ENCODE measurements around the gene MS4A15.
"Not testable (repeated sequence)": the region's sequence is repeated elsewhere in the genome, so short reads cannot be mapped to it uniquely, and the experiment has no call there.

The MS4A15 gene

GRCh38 chr11:60756307-60757032 lies at the start of gene MS4A15:
TSS of gene MS4A15 (plus strand) at chr11:60756867. CDS start at chr11:60763734, 6,867 bp downstream.
- DNase-seq, result no peak

- no peak for DNase-seq
These were observed 49.7 kb upstream of the MS4A15 start for GRCh38 chr11:60706931-60707330.

GRCh38 chr11:60710482-60710881 lies 46.2 kb upstream of the MS4A15 start:
- DNase-seq, result no peak

- no peak for DNase-seq
These were observed 45.4 kb upstream of the MS4A15 start for GRCh38 chr11:60711276-60711675.

- not testable (repeated sequence) for DNase-seq
These were observed 43.2 kb upstream of the MS4A15 start for GRCh38 chr11:60713423-60713822.

- no peak for DNase-seq
These were observed 38.7 kb upstream of the MS4A15 start for GRCh38 chr11:60717956-60718355.

GRCh38 chr11:60718524-60719316 lies 37.9 kb upstream of the MS4A15 start:
- no peak for DNase-seq

GRCh38 chr11:60719391-60719790 lies 37.3 kb upstream of the MS4A15 start:
- no peak for DNase-seq

GRCh38 chr11:60720460-60720859 lies 36.2 kb upstream of the MS4A15 start:
- no peak for DNase-seq

- no peak for DNase-seq
These were observed 32.2 kb upstream of the MS4A15 start, which contains the start of gene MS4A18 for GRCh38 chr11:60724420-60724819. TSS of gene MS4A18 (plus strand) at chr11:60724720.

- no peak for DNase-seq
These were observed 31.1 kb upstream of the MS4A15 start for GRCh38 chr11:60725592-60725991.

GRCh38 chr11:60731586-60731985 lies 25.1 kb upstream of the MS4A15 start:
- DNase-seq, result no peak

GRCh38 chr11:60734279-60734678 lies 22.4 kb upstream of the MS4A15 start:
- no peak for DNase-seq

- DNase-seq, result no peak
These were observed 17.6 kb upstream of the MS4A15 start for GRCh38 chr11:60739114-60739513.

GRCh38 chr11:60740573-60740972 lies 16.1 kb upstream of the MS4A15 start:
- DNase-seq, result no peak

- DNase-seq, result no peak
These were observed 15.2 kb upstream of the MS4A15 start for GRCh38 chr11:60741421-60741820.

GRCh38 chr11:60743058-60743457 lies 13.6 kb upstream of the MS4A15 start:
- no peak for DNase-seq

GRCh38 chr11:60744114-60744513 lies 12.6 kb upstream of the MS4A15 start:
- DNase-seq, result no peak

- no peak for DNase-seq
These were observed 9.3 kb upstream of the MS4A15 start for GRCh38 chr11:60747359-60747873.

- no peak for DNase-seq
These were observed 8.4 kb upstream of the MS4A15 start for GRCh38 chr11:60748225-60748624.

GRCh38 chr11:60748821-60749220 lies 7.8 kb upstream of the MS4A15 start:
- no peak for DNase-seq

- DNase-seq, result no peak
These were observed 5.8 kb upstream of the MS4A15 start for GRCh38 chr11:60750911-60751310.

GRCh38 chr11:60753309-60753708 lies 3.4 kb upstream of the MS4A15 start:
- DNase-seq, result no peak

All from hypothalamus (tissue), 51 donors.